Activated naive CD4-positive, alpha-beta T cell treated with anti-CD3 and anti-CD28 coated beads, Interleukin-2, amount 50 U/mL, for 16 hours (primary cell): Measurements from ENCODE around the gene SPTBN1.

ENCODE experiments used
- DNase-seq: peaks from one replicate; pipeline ENCODE4 v3.0.0-alpha.2; 2020

Gene SPTBN1

GRCh38 chr2:54558188-54559005 is 102.3 kb downstream of the SPTBN1 start:
- DNase-seq: peak; percentile 77

GRCh38 chr2:54559006-54559445 is 102.9 kb downstream of the SPTBN1 start:
- DNase-seq: no peak

GRCh38 chr2:54559593-54560145 is 103.5 kb downstream of the SPTBN1 start:
- no peak for DNase-seq

- no peak for DNase-seq
These were observed 104.2 kb downstream of the SPTBN1 start for GRCh38 chr2:54560146-54560881.

- DNase-seq: no peak
These were observed 104.9 kb downstream of the SPTBN1 start for GRCh38 chr2:54561010-54561409.

- no peak for DNase-seq
These were observed 108.3 kb downstream of the SPTBN1 start for GRCh38 chr2:54564439-54564838.

- no peak for DNase-seq
These were observed 109.4 kb downstream of the SPTBN1 start for GRCh38 chr2:54565551-54565950.

GRCh38 chr2:54566896-54567295 is 110.8 kb downstream of the SPTBN1 start:
- DNase-seq: no peak

GRCh38 chr2:54568876-54569321 is 112.8 kb downstream of the SPTBN1 start:
- DNase-seq: no peak

GRCh38 chr2:54569745-54570301 is 113.7 kb downstream of the SPTBN1 start:
- DNase-seq: no peak

GRCh38 chr2:54570321-54570855 is 114.3 kb downstream of the SPTBN1 start:
- no peak for DNase-seq

- peak; percentile 59 for DNase-seq
These were observed 115.0 kb downstream of the SPTBN1 start for GRCh38 chr2:54570925-54571694.

GRCh38 chr2:54572262-54572635 is 116.1 kb downstream of the SPTBN1 start:
- no peak for DNase-seq

GRCh38 chr2:54572636-54573536 is 116.8 kb downstream of the SPTBN1 start:
- peak; percentile 50 for DNase-seq

GRCh38 chr2:54573537-54573919 is 117.4 kb downstream of the SPTBN1 start:
- no peak for DNase-seq

- no peak for DNase-seq
These were observed 118.2 kb downstream of the SPTBN1 start for GRCh38 chr2:54574107-54574859.

GRCh38 chr2:54574860-54575247 is 118.7 kb downstream of the SPTBN1 start:
- DNase-seq: no peak

- peak; percentile 49 for DNase-seq
These were observed 119.3 kb downstream of the SPTBN1 start for GRCh38 chr2:54575379-54575888.

- DNase-seq: no peak
These were observed 120.9 kb downstream of the SPTBN1 start for GRCh38 chr2:54577035-54577434.

GRCh38 chr2:54577944-54578647 is 122.0 kb downstream of the SPTBN1 start:
- DNase-seq: no peak
